Sigmoid colon (tissue), 7 donors: ENCODE measurements around the gene SMOC2. TPM values are rescaled to one million over a fixed set of nuclear protein-coding genes. Genes with fewer than 3 reads are reported as not detected.
"Not testable (repeated sequence)": the region's sequence is repeated elsewhere in the genome, so short reads cannot be mapped to it uniquely, and the experiment has no call there.

Source experiments
- DNase-seq: peaks from one replicate; pipeline ENCODE4 v3.0.0-alpha.2; 2019
- H3K27ac ChIP-seq, 4 donors: fragments of 200-600 bp; sonication (generic); one replicate each; pipeline ENCODE4 v1.5.1; 2016 to 2019; ENCODE audit warnings: mild to moderate bottlenecking in 1 of 4
- H3K27me3 ChIP-seq, 3 donors: fragments of 200-600 bp; sonication (generic); one replicate each; pipeline ENCODE4 v1.5.1; 2019; ENCODE audit warnings: mild to moderate bottlenecking in 1 of 3
- H3K36me3 ChIP-seq, 4 donors: fragments of 200-600 bp; sonication (generic); one replicate each; pipeline ENCODE4 v1.5.1; 2016 to 2019
- H3K4me1 ChIP-seq, 4 donors: fragments of 200-600 bp; sonication (generic); one replicate each; pipeline ENCODE4 v1.5.1; 2017 to 2019
- H3K4me3 ChIP-seq, 4 donors: fragments of 200-600 bp; sonication (generic); one replicate each; pipeline ENCODE4 v1.5.1; 2017 to 2019; ENCODE audit warnings: mild to moderate bottlenecking in 2 of 4, moderate library complexity in 1 of 4
- H3K9me3 ChIP-seq, 4 donors: fragments of 200-600 bp in 3 of 4; sonication (generic) in 3 of 4; one replicate each; pipeline versions ENCODE4 v1.5.1 to v1.6.1; 2013 to 2019
- CTCF ChIP-seq, 4 experiments: fragments of 450-650 bp in 3 of 4; fragments of 200-600 bp in 1 of 4; IDR thresholded peaks; one replicate each; pipeline ENCODE4 v1.5.1; 2016 to 2019; ENCODE audit warnings: antibody characterized with exemption in 4 of 4, mild to moderate bottlenecking in 3 of 4, moderate library complexity in 2 of 4
- EP300 ChIP-seq, 4 donors: sonication (generic); formaldehyde crosslinking; IDR thresholded peaks; one replicate each; pipeline ENCODE4 v1.6.1; 2017; ENCODE audit warnings: antibody characterized with exemption in 4 of 4
- POLR2A ChIP-seq, 2 donors: fragments of 450-650 bp; IDR thresholded peaks; one replicate each; pipeline ENCODE4 v1.6.1; 2016; ENCODE audit warnings: antibody characterized with exemption in 2 of 2, mild to moderate bottlenecking in 2 of 2, moderate library complexity in 2 of 2
- POLR2AphosphoS5 ChIP-seq, 4 donors: sonication (generic); formaldehyde crosslinking; IDR thresholded peaks; one replicate each; pipeline ENCODE4 v1.6.1; 2017; ENCODE audit warnings: antibody characterized with exemption in 4 of 4
- WGBS, 2 donors: extraction: QIAGEN DNeasy Blood & Tissue Kit; methylation state at CpG; one replicate each; pipeline ENCODE4 v1.1.7; 2013; 5-methylcytosine and 5-hydroxymethylcytosine counted together
- intact Hi-C: fragments of 100-400 bp; cut with DNase I; formaldehyde crosslinking; loops from one replicate; pipeline ENCODE4 v1.15.1; 2023
- polyA plus RNA-seq, 3 donors: library from polyadenylated mRNA; stranded (reverse); fragments of 200-250 nt; gene quantifications; one replicate each; pipeline ENCODE4 v1.2.3, GENCODE V29; 2013
- total RNA-seq, 4 donors: library from RNA; depleted of rRNA; stranded (reverse); fragments of >200 nt; gene quantifications; one replicate each; pipeline ENCODE4 v1.1.0, GENCODE V29; 2016
- donor health status: healthy with polysubstance abuse.
- donor health status: Bipolar disorder and iron deficiency.
- donor health status: healthy.

SMOC2 gene
- total and polyA plus RNA-seq, 7 donors: 4.2 to 130 (median 33.5) TPM

DNA sequence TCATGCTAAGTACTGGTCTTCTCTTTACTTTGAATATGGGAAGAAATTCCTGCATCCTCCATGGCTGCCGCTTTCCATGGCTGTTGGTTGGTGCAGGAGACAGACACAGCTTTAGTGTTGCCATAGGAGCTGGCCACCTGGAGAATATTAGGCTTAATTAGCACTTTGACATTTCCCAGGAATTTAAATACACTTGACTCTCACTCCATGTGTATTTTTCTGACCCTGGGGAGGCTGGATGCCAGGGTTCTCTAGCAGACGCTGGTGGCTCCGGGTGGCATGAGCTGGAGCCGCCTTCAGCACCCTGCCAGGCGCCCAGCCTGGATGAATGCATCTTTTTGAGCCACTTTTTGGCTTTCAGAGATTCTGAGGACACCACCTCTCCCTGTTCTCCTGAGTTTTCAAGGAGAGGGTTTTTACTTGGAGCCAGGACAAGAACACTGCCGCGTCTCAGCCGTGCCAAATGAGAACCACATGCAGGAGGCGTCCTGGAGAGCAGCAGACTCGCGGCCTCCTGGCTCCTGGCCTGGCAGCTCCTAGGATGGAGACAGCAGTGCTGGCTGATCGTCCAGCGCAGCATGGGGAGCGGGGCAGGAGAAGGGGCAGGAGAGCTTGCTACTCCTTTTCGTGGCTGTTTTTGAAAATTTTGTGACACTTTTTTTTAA is 258.8 kb downstream of the SMOC2 start:
- no peak for TF ChIP-seq EP300 (IDR thresholded peaks at IDR 0.05)
- TF ChIP-seq POLR2AphosphoS5 (IDR thresholded peaks at IDR 0.05): peak in 3 of 4 donors; percentile 33 to 62 (median 48)
- H3K27ac ChIP-seq: peak overlapping the region in 2 of 4 donors; percentile 54 to 59
- H3K9me3 ChIP-seq: no peaks in the 10 kb centered on the region
- peak; percentile 86 for DNase-seq
- no peaks in the 10 kb centered on the region for H3K36me3 ChIP-seq
- peaks cover 0 to 22% (median 17%) of the 10 kb centered on the region in 4 donors for H3K4me1 ChIP-seq
- intact Hi-C loops: no loop called here
- WGBS, 2 donors: 82 to 87% methylated on average over 15 of the region's 15 CpGs
- no peak overlapping the region for H3K4me3 ChIP-seq
- H3K27me3 ChIP-seq: no peaks in the 10 kb centered on the region

DNA sequence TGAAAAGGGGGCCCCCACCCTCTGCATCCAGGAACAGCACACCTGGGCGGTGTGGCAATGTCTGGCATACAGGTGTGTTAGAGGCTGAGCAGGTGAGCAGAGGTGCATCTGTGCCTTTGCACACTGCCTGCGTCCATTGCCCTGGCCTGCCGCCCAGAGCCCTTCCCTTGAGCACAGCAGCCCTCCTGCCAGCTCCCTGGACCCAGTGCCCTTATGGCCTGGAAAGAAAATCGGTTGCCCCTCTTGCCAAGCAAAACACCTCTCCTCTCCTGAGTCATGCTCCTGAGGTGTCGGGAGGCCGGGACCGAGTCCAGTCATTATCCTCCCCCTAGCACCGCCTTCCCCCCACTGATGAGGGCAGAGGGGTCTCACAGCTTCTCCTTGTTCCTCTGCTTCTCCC is 259.9 kb downstream of the SMOC2 start:
- H3K36me3 ChIP-seq: no peaks in the 10 kb centered on the region
- H3K4me1 ChIP-seq: peaks cover 0 to 22% (median 17%) of the 10 kb centered on the region in 4 donors
- H3K27ac ChIP-seq: no peak overlapping the region
- DNase-seq: no peak
- no peaks in the 10 kb centered on the region for H3K27me3 ChIP-seq
- intact Hi-C loops: no loop called here
- 38 to 82% methylated on average over 8 of the region's 8 CpGs for WGBS, 2 donors
- H3K4me3 ChIP-seq: no peak overlapping the region
- no peaks in the 10 kb centered on the region for H3K9me3 ChIP-seq
- no peak for TF ChIP-seq POLR2A (IDR thresholded peaks at IDR 0.05)

DNA sequence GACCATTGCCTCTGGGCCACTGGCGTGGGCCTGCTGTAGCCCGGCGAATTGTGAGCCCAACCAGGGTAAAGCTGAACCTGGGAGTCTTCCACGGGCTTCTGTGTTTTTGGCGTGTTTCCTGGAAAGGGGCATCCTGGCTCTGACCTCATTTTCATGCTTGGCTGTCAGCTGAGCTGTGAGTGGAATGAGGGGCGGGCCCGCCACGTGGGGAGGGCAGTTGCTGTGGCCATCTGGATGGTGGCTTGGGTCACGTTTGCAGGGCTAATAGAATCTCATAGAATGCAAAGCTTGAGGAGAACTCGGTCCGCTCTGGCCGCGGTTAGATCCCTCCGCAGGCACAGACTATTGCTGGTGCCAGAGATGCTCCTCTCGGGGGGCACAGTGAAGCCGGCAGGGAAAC is 263.0 kb downstream of the SMOC2 start:
- Histone ChIP-seq H3K4me3 (no peak overlapping the region), H3K36me3 (no peaks in the 10 kb centered on the region), H3K27ac (no peak overlapping the region), H3K4me1 (peaks cover 0 to 24% (median 18%) of the 10 kb centered on the region in 4 donors), H3K9me3 (no peaks in the 10 kb centered on the region), H3K27me3 (no peaks in the 10 kb centered on the region)
- intact Hi-C loops: no loop called here
- DNase-seq: peak; percentile 38
- TF ChIP-seq CTCF (IDR thresholded peaks at IDR 0.05) (no peak), EP300 (IDR thresholded peaks at IDR 0.05) (no peak), POLR2A (IDR thresholded peaks at IDR 0.05) (no peak), POLR2AphosphoS5 (IDR thresholded peaks at IDR 0.05) (no peak)
- WGBS, 2 donors: 86 to 88% methylated on average over 16 of the region's 16 CpGs

DNA sequence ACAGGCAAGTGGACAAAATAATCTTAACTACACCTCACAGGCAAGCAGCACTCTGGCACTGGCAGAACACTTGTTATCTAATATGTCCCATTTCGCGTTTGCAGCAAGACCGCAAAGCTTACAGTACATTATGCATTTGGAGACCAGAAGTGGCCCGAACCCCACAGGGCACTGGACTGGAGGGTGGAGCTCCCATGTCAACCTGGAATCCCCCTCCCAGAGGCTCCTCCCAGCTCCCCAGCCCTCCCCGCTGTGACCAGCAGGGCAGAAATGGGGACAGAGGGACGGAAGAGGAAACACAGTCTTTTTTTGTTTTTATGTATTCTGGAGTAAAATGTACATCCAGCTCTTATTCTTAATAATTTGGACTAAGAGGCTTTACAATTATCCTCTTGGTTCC is 263.7 kb downstream of the SMOC2 start:
- intact Hi-C loops: no loop called here
- Histone ChIP-seq H3K27me3 (no peaks in the 10 kb centered on the region), H3K36me3 (no peaks in the 10 kb centered on the region), H3K4me3 (no peak overlapping the region), H3K27ac (no peak overlapping the region), H3K9me3 (no peaks in the 10 kb centered on the region), H3K4me1 (peaks cover 0 to 20% (median 13%) of the 10 kb centered on the region in 4 donors)
- DNase-seq: no peak
- no peak for TF ChIP-seq POLR2A (IDR thresholded peaks at IDR 0.05)
- no peak for TF ChIP-seq CTCF (IDR thresholded peaks at IDR 0.05)
- no peak for TF ChIP-seq POLR2AphosphoS5 (IDR thresholded peaks at IDR 0.05)
- TF ChIP-seq EP300 (IDR thresholded peaks at IDR 0.05): no peak
- WGBS, 2 donors: 88 to 89% methylated on average over 6 of the region's 6 CpGs

DNA sequence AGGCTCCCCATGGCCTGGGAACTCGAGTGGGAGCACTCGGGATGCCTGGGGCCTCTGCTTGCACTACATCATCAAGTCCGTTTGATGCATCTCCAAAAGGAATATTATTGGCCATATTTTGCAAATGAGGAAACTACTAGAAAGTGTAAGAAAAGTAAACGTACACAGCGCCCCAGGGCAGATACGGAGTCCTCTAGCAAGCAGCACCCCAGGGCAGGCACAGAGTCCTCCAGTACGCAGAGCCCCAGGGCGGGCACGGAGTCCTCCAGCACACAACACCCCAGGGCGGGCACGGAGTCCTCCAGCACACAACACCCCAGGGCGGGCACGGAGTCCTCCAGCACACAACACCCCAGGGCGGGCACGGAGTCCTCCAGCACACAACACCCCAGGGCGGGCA is 264.3 kb downstream of the SMOC2 start:
- H3K27ac ChIP-seq, H3K4me3 ChIP-seq, DNase-seq, H3K9me3 ChIP-seq, intact Hi-C loops, H3K27me3 ChIP-seq, H3K36me3 ChIP-seq: not testable (repeated sequence)
- 94 to 95% methylated on average over 14 to 16 of the region's 16 CpGs for WGBS, 2 donors
- H3K4me1 ChIP-seq: peaks cover 0 to 14% (median 7%) of the 10 kb centered on the region in 4 donors

- intact Hi-C loops: no loop called here
- TF ChIP-seq CTCF (IDR thresholded peaks at IDR 0.05) (no peak), POLR2AphosphoS5 (IDR thresholded peaks at IDR 0.05) (no peak), EP300 (IDR thresholded peaks at IDR 0.05) (no peak), POLR2A (IDR thresholded peaks at IDR 0.05) (no peak)
These were observed 265.6 kb downstream of the SMOC2 start for GRCh38 chr6:168706471-168707177.

More at GRCh38 chr6:168706471-168707177, 265.6 kb downstream of the SMOC2 start:
- 92% methylated on average over 25 of the region's 25 CpGs for WGBS, 2 donors
- Histone ChIP-seq H3K36me3 (no peaks in the 10 kb centered on the region), H3K4me3 (no peak overlapping the region), H3K4me1 (peaks cover 0 to 8% (median 4%) of the 10 kb centered on the region in 4 donors), H3K27me3 (no peaks in the 10 kb centered on the region), H3K9me3 (no peaks in the 10 kb centered on the region), H3K27ac (no peak overlapping the region)
- DNase-seq: no peak
